ENCODE results near the gene INTS6L. TPM values are rescaled to one million over a fixed set of nuclear protein-coding genes. Genes with fewer than 3 reads are reported as not detected.

The INTS6L gene
- total and polyA plus RNA-seq, 2 of the 8 experiments (the other 6 are each of a cell fraction or from before 2014, with no cell fraction given) = 4.1 to 5.2 TPM

GRCh38 chrX:135535077-135535940 is 14.8 kb downstream of the INTS6L start:
- Histone ChIP-seq H3K18ac (ENCODE audit: extremely low read depth, low read length) (no peak overlapping the region), H3K79me2 (ENCODE audit: control insufficient read depth in 1 of 2, insufficient read depth in 2 of 2, low read length in 2 of 2) (no peaks in the 10 kb centered on the region), H3K56ac (replicated peaks; ENCODE audit: insufficient read length, low read depth, low read length) (no peak overlapping the region), H2BK20ac (ENCODE audit: low read length) (no peak overlapping the region), H3K4me1 (replicated peaks in 1 of 4; ENCODE audit: control insufficient read depth in 3 of 4, insufficient read depth in 4 of 4, low read length in 3 of 4) (no peaks in the 10 kb centered on the region), H2BK120ac (replicated peaks; ENCODE audit: low read depth, low read length) (no peak overlapping the region), H3K4ac (replicated peaks; ENCODE audit: insufficient read length, low read depth, low read length) (no peak overlapping the region), H2BK12ac (ENCODE audit: low read depth, low read length) (no peak overlapping the region), H3K14ac (ENCODE audit: insufficient read length) (no peak overlapping the region), H3K36me3 (ENCODE audit: control insufficient read depth in 2 of 4, insufficient read depth in 4 of 4, low read length in 3 of 4) (no peaks in the 10 kb centered on the region), H4K91ac (replicated peaks; ENCODE audit: insufficient read length, low read length) (no peak overlapping the region), H3K4me2 (ENCODE audit: insufficient read depth in 1 of 2, low read depth in 2 of 2, low read length in 2 of 2) (no peak overlapping the region), H2AFZ (ENCODE audit: low read length) (no peak overlapping the region), H2BK15ac (ENCODE audit: low read length) (no peak overlapping the region), H4K8ac (ENCODE audit: extremely low read depth, insufficient read depth, low read length) (no peak overlapping the region), H3K23ac (ENCODE audit: insufficient read length) (no peak overlapping the region), H3K27ac (ENCODE audit: low read depth, low read length) (no peak overlapping the region), H3K4me3 (ENCODE audit: extremely low read depth in 1 of 4, insufficient read depth in 2 of 4, low read depth in 3 of 4, low read length in 4 of 4) (no peak overlapping the region), H3K79me1 (ENCODE audit: low read depth, low read length) (no peaks in the 10 kb centered on the region), H2BK5ac (ENCODE audit: low read depth, low read length) (no peak overlapping the region), H3K27me3 (replicated peaks in 1 of 4; ENCODE audit: control insufficient read depth in 3 of 4, extremely low read depth in 1 of 4, insufficient read depth in 3 of 4, low read length in 3 of 4) (no peaks in the 10 kb centered on the region), H4K5ac (ENCODE audit: insufficient read length, low read depth, low read length) (no peak overlapping the region), H4K20me1 (replicated peaks in 1 of 2; ENCODE audit: control insufficient read depth in 1 of 2, insufficient read depth in 2 of 2, low read length in 2 of 2) (no peaks in the 10 kb centered on the region), H3K9me3 (ENCODE audit: insufficient read depth in 2 of 2, low read depth in 1 of 2, low read length in 1 of 2) (no peaks in the 10 kb centered on the region), H3K9ac (replicated peaks in 1 of 4; ENCODE audit: extremely low read depth in 1 of 4, low read depth in 3 of 4, low read length in 3 of 4) (no peak overlapping the region), H2AK5ac (ENCODE audit: low read depth, low read length) (no peak overlapping the region), H3K23me2 (ENCODE audit: low read depth, low read length) (no peaks in the 10 kb centered on the region)
- POLR2A ChIA-PET (ENCODE audit: partially characterized antibody) = no interaction called here
- DNase-seq (ENCODE audit: low read depth in 1 of 2, low spot score in 2 of 2) = no peak
- 93% methylated on average over 1 of the region's 1 CpG; no CpG with 5 or more reads in 1 of the 2 experiments for WGBS, 2 experiments (ENCODE audit: extremely low coverage in 1 of 2, insufficient coverage in 1 of 2, insufficient read length in 1 of 2, insufficient replicate concordance in 2 of 2, low coverage in 1 of 2, low lambda C conversion rate in 2 of 2, missing lambda C conversion rate in 1 of 2)
- CTCF ChIA-PET (ENCODE audit: partially characterized antibody) = interaction anchor here (1.9 kb wide), 1 partner anchor 9 kb away, joined by 7 read pairs; no protein-coding TSS in a partner anchor
- TF ChIP-seq BCL11A (IDR thresholded peaks at IDR 0.05; ENCODE audit: low read depth in 2 of 2, low read length in 2 of 2) (no peak), POLR2AphosphoS5 (IDR thresholded peaks at IDR 0.05; ENCODE audit: low read depth, low read length) (no peak), CTCF (IDR thresholded peaks at IDR 0.05; ENCODE audit: control extremely low read depth in 1 of 3, insufficient read depth in 1 of 3, low read depth in 1 of 3, low read length in 3 of 3) (no peak), SUZ12 (IDR thresholded peaks at IDR 0.05; ENCODE audit: low read length) (no peak), MAX (IDR thresholded peaks at IDR 0.05) (no peak), POU5F1 (IDR thresholded peaks at IDR 0.05; ENCODE audit: low read depth, low read length) (no peak), ATF2 (IDR thresholded peaks at IDR 0.05; ENCODE audit: low read length) (no peak), EGR1 (IDR thresholded peaks at IDR 0.05; ENCODE audit: borderline replicate concordance, low read depth, low read length) (no peak)
- FAIRE-seq = peak; percentile 80
